ENCODE data around the gene BTBD7. TPM values are rescaled to one million over a fixed set of nuclear protein-coding genes. Genes with fewer than 3 reads are reported as not detected.

BTBD7 gene
- total and polyA plus RNA-seq, 2 of the 4 experiments (the other 2 are of a cell fraction), result 11.9 to 30.5 TPM

DNA sequence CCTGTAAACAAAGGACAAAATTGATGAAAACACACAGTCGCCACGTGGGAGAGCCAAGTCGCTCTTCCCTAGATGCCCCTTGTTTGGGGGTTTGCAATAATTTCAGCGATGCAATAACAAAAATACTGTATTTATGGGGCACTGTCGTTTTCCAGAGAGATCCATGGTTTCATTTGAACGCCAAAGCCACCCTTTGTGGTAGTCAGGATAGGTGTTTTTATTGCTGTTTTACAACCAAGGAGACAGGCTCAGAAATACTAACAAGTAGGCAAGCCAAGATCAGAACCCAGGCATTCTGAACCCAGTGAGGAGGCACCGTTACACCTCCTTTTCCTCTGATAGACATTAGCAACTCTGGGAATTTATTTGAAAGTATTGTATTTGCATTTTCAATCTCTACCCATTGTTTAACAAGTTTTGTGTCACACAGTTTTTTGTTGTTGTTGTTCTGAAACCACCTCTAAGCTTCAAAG, 831 bp upstream of the BTBD7 start:
- no peak overlapping the region for H2BK15ac ChIP-seq (ENCODE audit: low read depth, low read length)
- peak overlapping the region; percentile 6; the same call in 1 of the 2 replicates for H4K5ac ChIP-seq (ENCODE audit: low read depth, low read length)
- H3K27ac ChIP-seq (ENCODE audit: insufficient read depth, low read length), result peak overlapping the region; percentile 35; the same call in 1 of the 2 replicates
- peak overlapping the region; percentile 53 for H3K9ac ChIP-seq (ENCODE audit: low read depth, low read length)
- peak overlapping the region; percentile 55 for H3K4me3 ChIP-seq (ENCODE audit: insufficient read depth, low read depth, low read length)
- no peak overlapping the region; the same call in none of the 2 replicates for H4K91ac ChIP-seq (ENCODE audit: insufficient read depth, low read depth, low read length)
- no peak overlapping the region for H2BK120ac ChIP-seq (ENCODE audit: low read depth, low read length)
- H3K56ac ChIP-seq (ENCODE audit: extremely low read depth, insufficient read depth, low read length), result peak overlapping the region; percentile 40
- peak overlapping the region; percentile 84 for H3K14ac ChIP-seq (replicated peaks; ENCODE audit: low read depth, low read length)
- no peaks in the 10 kb centered on the region for H3K36me3 ChIP-seq (ENCODE audit: control insufficient read depth, insufficient read depth, low read length)
- intact Hi-C loops (cut with micrococcal nuclease), result loop anchor here (1.0 to 5.0 kb wide), 4 partner anchors 126 to 749 kb away; partner anchors contain the start of genes DDX24, GON7, IFI27L1 and MOAP1
- peak overlapping the region; percentile 17 to 80; a peak in 3 of 4 replicates for H4K8ac ChIP-seq (ENCODE audit: low read depth in 2 of 2, low read length in 2 of 2)
- no peaks in the 10 kb centered on the region for H3K27me3 ChIP-seq (ENCODE audit: control insufficient read depth, insufficient read depth, low read length)
- no peaks in the 10 kb centered on the region for H3K4me1 ChIP-seq (ENCODE audit: control insufficient read depth, insufficient read depth, low read length)
- ChIA-PET POLR2A (ENCODE audit: unreplicated experiment) (interaction anchor here (0.6 kb wide), 1 partner anchor 1831 kb away, joined by 4 read pairs; no protein-coding TSS in a partner anchor), CTCF (no interaction called here)
- TF ChIP-seq RCOR1 (IDR thresholded peaks at IDR 0.05; ENCODE audit: insufficient replicate concordance, low read length) (no peak), NFE2L2 (IDR thresholded peaks at IDR 0.05; ENCODE audit: low read depth, low read length) (no peak), BHLHE40 (IDR thresholded peaks at IDR 0.05; ENCODE audit: low read depth, low read length) (no peak), CTCF (conservative IDR thresholded peaks at IDR 0.05; ENCODE audit: low read depth, low read length) (no peak), MAZ (IDR thresholded peaks at IDR 0.05; ENCODE audit: borderline replicate concordance, low read depth, low read length) (no peak), RAD21 (IDR thresholded peaks at IDR 0.05; ENCODE audit: low read length) (no peak), MXI1 (IDR thresholded peaks at IDR 0.05; ENCODE audit: borderline replicate concordance, low read depth, low read length) (no peak), POLR2A (IDR thresholded peaks at IDR 0.05; ENCODE audit: low read depth, low read length) (no peak; the same call in 1 of the 2 replicates), CEBPB (IDR thresholded peaks at IDR 0.05; ENCODE audit: low read depth, low read length) (no peak), CHD1 (IDR thresholded peaks at IDR 0.05; ENCODE audit: low read depth, low read length) (no peak), SMC3 (IDR thresholded peaks at IDR 0.05; ENCODE audit: low read depth, low read length) (no peak)
- TF ChIP-seq, protein P1, sequence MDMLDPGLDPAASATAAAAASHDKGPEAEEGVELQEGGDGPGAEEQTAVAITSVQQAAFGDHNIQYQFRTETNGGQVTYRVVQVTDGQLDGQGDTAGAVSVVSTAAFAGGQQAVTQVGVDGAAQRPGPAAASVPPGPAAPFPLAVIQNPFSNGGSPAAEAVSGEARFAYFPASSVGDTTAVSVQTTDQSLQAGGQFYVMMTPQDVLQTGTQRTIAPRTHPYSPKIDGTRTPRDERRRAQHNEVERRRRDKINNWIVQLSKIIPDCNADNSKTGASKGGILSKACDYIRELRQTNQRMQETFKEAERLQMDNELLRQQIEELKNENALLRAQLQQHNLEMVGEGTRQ (IDR thresholded peaks at IDR 0.05; ENCODE audit: low read depth, low read length), result no peak
- TF ChIP-seq, protein P2, sequence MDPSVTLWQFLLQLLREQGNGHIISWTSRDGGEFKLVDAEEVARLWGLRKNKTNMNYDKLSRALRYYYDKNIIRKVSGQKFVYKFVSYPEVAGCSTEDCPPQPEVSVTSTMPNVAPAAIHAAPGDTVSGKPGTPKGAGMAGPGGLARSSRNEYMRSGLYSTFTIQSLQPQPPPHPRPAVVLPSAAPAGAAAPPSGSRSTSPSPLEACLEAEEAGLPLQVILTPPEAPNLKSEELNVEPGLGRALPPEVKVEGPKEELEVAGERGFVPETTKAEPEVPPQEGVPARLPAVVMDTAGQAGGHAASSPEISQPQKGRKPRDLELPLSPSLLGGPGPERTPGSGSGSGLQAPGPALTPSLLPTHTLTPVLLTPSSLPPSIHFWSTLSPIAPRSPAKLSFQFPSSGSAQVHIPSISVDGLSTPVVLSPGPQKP (IDR thresholded peaks at IDR 0.05; ENCODE audit: borderline replicate concordance, low read depth, low read length), result no peak
- no CpG with 5 or more reads among the region's 7 CpGs for WGBS, 2 experiments (ENCODE audit: extremely low coverage in 2 of 2, insufficient read length in 1 of 2)
- H4K20me1 ChIP-seq (ENCODE audit: insufficient read depth, low read length), result peaks cover 20% of the 10 kb centered on the region; the same call in 1 of the 2 replicates
- H2BK5ac ChIP-seq (ENCODE audit: low read depth, low read length, poor library complexity, severe bottlenecking), result peak overlapping the region; percentile 31
- in situ Hi-C loops (cut with MboI; ENCODE audit: low sequenced_read_pairs), result no loop called here
- BruUV-seq (replicated peaks), result no TSS peak
- H3K9me1 ChIP-seq (ENCODE audit: insufficient read depth, low read length), result no peaks in the 10 kb centered on the region
- dilution Hi-C loops (cut with HindIII; ENCODE audit: low sequenced_read_pairs, unreplicated experiment), result no loop called here
- H3K18ac ChIP-seq (ENCODE audit: low read depth, low read length), result peak overlapping the region; percentile 12; the same call in 1 of the 2 replicates
- peak overlapping the region; percentile 76 for H3K4me2 ChIP-seq (ENCODE audit: low read depth, low read length)
- no peak for ATAC-seq (ENCODE audit: low read depth)
- no peak overlapping the region for H2AK9ac ChIP-seq (replicated peaks; ENCODE audit: low read depth, low read length, poor library complexity)
- no peak for DNase-seq
- H2AFZ ChIP-seq (replicated peaks; ENCODE audit: low read length, poor library complexity), result peak overlapping the region; percentile 96
- H3K4ac ChIP-seq (ENCODE audit: low read depth, low read length), result no peak overlapping the region
- H2AK5ac ChIP-seq (ENCODE audit: low read depth, low read length), result no peak overlapping the region
- peak overlapping the region; percentile 12 for H3K23ac ChIP-seq (ENCODE audit: low read depth, low read length)
- H3K79me1 ChIP-seq (ENCODE audit: low read depth in 1 of 2, low read length in 2 of 2), result peaks cover 0 to 35% of the 10 kb centered on the region in 2 experiments; a peak in 2 of 4 replicates
- H2BK20ac ChIP-seq (ENCODE audit: low read depth, low read length), result no peak overlapping the region
- H3K9me3 ChIP-seq (ENCODE audit: control insufficient read depth, insufficient read depth, low read length), result no peaks in the 10 kb centered on the region

Measured in IMR-90 (cell line).